ENCODE measurements around the gene RAN.
"Not testable (repeated sequence)": the region's sequence is repeated elsewhere in the genome, so short reads cannot be mapped to it uniquely, and the experiment has no call there.

RAN gene

DNA sequence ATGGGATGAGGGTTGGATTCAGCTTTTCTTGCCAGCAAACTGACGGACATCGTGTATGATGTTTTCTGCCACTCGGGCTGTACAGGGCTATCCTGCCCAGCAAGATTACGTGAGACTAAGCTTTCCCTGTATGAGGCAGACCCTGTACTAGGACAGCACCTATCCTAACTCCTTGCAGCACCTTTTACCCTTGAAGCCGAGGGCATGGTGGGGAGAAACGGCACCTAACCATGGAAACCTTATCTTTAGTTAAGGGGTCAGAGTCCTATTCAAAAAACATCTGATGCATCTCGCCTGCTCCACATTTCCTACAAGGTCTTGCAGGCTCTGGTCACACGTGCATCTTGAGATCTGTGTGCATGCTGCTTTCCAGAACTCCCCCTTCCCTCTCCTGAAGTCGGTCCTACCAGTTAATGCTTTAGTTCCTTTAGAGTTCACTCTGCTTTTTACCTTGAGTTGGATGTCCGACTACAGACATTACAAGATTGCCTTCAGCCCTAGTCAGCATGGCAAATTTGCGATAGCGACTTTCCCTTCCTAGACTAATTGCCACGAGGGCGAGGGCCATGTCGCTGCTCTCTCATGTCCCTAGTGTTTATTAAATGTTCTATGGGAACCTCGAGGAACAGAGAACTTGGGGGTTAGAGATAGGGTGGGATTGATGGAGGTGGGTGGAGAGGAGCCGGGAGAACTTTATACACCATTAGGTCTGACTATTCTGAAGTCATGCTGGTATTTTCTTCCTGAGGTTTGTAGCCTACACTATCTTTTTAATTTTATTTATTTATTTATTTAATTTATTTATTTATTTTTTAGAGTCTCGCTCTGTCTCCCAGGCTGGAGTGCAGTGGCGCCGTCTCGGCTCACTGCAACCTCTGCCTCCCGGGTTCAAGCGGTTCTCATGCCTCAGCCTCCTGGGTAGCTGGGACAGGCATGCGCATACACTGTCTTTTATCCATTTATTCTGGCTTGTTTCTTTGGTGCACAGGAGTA is 6.6 kb downstream of the RAN start:
- no peak for DNase-seq (ENCODE audit: low read depth)

DNA sequence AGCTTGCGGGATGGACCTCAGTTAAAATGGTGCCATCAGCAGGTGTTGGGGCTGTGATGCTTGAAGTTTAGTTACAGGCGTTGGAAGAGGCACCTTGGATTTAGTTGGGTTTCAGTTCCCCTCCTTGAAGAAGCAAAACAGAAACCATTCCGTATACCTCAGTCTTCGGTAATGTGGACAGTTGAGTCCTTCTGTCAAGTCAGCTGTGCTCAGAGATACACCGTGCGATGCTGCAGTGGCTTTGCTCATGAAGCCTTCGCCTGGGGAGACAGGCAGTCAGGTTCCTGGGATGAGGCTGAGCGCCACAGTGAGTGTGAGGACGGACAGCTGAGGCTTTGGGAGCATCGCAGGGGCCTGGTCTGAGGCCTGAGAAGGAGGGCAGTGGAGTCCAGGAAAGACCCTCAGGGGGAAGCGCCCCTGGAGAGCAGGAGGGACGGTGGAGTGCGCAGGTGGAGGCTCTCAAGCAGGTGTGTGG is 7.4 kb downstream of the RAN start:
- DNase-seq (ENCODE audit: low read depth) = no peak

DNA sequence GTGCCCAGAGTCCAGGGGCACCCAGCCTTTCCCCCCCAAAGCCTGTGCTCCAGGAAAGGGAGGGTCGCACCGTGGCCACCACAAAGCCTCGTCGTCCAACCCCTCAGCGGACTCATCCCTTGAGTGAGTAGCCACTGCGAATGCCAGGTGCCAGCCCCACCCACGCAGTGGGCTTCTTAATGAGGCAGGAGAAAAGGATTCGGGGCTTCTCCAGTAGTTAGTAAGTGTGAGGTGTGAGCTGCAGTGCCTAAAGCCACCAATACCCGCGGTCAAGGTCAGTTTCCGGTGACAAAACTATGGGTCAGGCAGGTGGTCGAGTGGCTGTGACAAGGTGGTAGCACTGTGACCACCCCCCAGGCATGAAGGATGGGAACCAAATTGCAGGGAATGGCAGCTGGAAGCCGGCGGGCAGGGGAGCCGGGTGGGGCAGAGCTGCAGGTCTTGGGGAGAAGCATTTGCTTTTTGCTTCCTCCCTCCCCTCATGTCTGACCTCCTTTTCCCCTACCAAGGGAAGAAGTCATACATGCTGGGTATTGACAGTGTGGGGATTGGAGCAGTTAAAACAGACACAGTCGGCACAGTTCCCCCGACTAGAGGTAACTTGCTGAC is 8.0 kb downstream of the RAN start:
- no peak for DNase-seq (ENCODE audit: low read depth)

DNA sequence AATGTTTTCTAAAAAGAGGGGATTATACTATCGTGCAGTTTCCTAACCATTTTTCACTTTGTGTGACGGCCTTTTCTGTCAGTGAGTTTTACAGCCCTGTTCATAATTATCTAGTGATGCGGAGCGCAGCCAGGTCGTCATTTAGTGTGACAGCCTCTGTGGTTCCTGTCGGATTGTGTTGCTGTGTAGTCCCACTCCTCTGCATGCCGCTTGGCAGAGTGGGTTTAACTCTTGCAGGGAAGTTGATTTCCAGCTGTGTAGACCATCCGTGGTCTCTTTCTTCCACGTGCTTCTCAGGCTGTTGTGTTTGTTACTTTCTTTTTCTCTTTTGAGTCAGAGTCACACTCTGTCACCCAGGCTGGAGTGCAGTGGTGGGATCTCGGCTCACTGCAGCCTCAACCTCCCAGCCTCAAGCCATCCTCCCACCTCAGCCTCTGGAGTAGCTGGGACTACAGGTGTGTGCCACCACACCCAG is 8.6 kb downstream of the RAN start:
- no peak for DNase-seq (ENCODE audit: low read depth)

DNA sequence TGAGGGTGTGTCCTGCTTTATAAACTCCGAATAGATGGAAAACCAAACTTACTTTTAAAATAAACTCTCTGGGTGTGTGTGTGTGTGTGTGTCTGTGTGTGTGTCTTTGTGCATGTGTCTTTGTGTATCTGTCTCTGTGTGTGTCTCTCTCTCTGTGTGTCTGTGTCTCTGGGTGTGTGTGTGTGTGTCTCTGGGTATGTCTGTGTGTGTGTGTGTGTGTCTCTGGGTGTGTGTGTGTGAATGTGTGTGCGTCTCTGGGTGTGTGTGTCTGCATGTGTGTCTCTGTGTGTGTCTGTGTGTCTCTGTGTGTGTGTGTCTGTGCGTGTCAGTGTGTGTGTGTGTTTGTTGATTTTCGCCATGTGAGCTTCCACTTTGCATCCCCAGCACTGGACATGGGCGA is 9.2 kb downstream of the RAN start:
- DNase-seq (ENCODE audit: low read depth) = no peak

DNA sequence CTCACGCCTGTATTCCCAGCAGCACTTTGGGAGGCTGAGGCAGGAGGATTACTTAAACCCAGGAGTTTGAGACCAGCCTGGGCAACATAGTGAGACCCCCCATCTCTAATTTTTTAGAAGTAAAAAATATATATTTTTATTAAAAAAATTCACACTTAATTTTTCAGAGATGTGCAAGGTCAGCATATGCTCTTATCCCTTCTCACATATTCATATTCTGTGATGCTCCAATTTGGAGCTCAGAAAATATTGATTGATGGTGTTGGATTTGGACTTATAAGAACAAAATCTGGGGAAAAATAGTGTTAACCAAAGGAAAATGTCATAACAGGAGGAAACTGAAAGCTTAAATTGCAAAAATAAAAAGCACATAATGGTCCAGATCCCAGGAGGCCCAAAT is 9.7 kb downstream of the RAN start:
- DNase-seq (ENCODE audit: low read depth) = no peak

DNA sequence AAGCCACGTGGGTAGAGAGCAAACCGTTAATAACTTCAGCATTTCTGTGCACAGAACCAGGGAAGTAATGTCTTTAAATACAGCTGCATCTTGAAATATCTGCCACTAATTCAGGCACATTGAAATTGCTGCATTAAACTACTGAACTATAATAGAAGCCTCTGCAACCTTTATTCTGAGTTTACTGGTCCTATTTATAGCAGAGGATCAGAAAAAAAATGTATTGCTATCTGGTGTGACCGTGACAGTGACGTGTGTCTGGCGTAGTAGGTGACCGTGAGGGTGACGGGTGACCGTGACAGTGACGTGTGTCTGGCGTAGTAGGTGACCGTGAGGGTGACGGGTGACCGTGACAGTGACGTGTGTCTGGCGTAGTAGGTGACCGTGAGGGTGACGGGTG is 15.3 kb downstream of the RAN start:
- DNase-seq (ENCODE audit: low read depth) = not testable (repeated sequence)

DNA sequence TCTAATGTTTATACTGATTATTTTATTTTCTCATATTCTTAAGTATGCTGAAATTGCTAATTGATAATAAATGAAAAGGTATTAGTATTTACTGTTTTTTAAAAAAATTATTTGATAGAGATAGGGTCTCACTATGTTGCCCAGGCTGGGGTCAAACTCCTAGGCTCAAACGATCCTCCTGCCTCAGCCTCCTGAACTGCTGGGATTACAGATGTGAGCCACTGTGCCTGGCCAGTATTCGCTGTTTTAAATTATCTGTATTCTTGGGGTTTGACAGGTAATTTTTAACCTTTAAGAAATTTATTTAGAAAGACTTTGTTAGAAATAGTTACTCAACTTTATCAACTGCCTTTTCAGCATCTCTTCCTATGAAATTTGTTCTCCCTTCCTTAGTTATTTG is 32.2 kb downstream of the RAN start:
- no peak for DNase-seq (ENCODE audit: low read depth)

DNA sequence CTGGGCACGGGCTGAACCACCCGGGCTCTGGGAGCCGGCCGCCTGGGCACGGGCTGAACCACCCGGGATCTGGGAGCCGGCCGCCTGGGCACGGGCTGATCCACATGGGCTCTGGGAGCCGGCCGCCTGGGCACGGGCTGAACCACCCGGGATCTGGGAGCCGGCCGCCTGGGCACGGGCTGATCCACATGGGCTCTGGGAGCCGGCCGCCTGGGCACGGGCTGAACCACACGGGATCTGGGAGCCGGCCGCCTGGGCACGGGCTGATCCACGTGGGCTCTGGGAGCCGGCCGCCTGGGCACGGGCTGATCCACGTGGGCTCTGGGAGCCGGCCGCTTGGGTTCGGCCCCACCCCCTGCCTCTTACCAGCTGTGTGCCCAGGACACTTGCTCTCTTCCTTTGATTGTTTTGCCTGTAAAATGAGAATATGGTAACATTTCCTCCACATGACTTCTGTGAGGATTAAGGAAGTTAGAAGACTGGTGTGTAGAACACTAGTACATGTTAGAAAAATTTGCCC is 33.1 kb downstream of the RAN start:
- not testable (repeated sequence) for DNase-seq (ENCODE audit: low read depth)

DNA sequence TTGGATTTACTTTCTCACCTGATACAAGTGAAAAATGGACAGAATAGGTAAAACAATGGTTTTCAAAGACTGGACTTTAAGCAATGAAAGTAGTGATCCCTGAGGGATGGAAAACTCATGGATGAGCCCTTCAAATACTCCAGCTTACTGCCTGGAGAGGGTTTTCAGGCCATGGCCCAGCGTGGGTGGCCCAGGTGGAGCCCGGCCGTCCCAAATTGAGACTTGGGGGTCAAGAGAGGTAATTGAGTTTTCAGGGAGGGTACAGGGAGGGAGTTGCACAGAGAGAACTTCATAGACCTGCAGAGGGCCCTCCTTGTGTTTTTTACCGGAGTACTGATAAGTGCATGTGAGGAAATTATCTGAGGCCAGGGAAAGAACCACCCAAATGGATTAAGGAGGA is 37.2 kb downstream of the RAN start:
- no peak for DNase-seq (ENCODE audit: low read depth)

DNA sequence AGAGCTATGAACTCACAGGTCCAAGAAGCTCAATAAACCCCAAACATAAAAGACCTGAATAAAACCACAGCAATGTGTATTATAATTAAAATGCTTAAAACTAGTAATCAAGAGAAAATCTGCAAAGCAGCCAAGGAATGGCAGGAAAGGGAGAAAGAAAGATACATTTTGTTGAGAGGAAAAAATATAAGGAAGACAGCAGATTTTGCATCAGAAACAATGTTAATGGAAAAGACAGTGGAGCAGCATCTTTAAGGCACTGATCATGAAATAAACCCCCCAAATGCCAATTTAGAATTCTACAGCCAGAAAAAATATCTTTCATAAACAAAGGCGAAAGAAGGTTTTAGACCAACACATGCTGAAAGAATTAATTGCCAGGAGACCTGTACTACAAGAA is 39.3 kb downstream of the RAN start:
- no peak for DNase-seq (ENCODE audit: low read depth)

DNA sequence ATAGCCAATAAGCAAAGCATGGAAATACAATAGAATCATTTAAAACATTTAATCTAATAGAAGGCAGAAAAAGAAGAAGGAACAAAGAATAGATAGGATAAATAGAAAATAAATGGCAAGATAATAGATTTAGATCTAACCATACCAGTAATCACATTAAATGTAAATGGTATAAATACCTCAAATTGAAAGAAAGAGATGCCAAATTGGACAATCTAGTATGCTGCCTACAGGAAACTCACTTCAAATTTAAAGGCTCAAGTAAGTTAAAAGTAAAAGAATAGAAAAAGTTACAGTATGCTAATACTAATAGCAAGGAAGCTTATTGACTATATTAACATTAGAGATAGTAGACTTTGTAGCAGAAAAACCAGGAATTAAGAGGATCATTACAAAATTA is 40.1 kb downstream of the RAN start:
- DNase-seq (ENCODE audit: low read depth) = no peak

DNA sequence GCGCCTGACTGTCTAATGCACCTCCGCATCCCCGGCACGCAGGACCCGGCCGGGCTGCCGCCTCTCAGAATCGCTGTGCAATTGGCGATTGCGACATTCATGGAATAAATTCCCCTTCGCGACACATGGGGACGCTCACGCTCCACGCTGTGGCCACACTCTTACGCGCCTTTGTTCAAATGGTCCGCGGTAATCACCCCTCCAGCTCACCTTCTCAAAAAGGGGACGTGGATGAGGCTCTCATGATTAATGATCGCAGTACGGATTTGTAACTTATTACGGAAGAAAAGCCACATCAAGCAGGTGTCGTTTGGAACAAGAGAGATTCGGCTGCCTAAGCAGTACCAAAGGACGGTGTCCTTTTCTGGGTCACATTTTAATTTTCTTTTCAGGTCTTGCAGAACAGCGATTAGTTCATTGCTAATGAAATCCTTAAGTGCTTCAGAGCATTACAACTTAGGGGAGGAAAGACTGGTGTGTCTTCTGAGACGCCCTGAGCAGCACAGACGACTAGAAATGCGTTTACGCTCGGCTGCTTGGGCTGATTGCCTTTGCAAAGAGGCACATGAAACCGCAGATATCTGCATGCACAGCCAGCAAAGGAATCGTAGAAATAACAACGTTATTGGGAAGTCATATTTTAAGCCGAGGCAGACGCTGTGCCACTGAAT is 44.5 kb downstream of the RAN start:
- DNase-seq (ENCODE audit: low read depth) = no peak

DNA sequence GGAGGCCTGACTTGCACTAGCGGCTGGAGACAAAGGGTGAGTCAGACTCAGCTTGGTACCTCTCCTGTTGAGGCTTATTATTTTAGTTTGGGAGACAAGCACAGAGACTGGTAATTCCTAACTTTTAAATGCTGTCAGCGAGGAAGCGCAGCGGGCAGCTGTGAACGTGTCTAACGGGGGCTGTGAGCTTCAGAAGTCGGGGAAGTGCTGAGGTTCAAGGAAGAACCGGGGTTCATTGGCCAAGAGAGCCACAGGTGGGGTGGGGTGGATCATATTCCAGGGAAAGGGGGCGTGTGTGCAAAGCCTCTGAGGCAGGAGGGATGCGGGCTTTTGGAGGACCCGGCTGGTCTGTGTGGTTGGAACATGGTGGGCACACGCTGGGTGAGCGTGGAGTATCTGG is 45.7 kb downstream of the RAN start:
- DNase-seq (ENCODE audit: low read depth) = no peak

DNA sequence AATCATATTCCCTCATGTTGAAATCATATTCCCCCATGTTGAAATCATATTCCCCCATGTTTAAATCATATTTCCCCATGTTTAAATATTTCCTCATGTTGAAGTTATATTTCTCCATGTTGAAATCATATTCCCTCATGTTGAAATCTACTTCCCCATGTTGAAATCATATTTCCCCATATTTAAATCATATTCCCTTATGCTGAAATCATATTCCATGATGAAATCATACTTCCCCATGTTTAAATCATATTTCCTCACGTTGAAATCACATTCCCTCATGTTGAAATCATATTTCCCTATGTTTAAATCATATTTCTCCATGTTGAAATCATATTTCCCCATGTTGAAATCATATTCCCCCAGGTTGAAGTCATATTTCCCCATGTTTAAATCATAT is 47.2 kb downstream of the RAN start:
- no peak for DNase-seq (ENCODE audit: low read depth)

DNA sequence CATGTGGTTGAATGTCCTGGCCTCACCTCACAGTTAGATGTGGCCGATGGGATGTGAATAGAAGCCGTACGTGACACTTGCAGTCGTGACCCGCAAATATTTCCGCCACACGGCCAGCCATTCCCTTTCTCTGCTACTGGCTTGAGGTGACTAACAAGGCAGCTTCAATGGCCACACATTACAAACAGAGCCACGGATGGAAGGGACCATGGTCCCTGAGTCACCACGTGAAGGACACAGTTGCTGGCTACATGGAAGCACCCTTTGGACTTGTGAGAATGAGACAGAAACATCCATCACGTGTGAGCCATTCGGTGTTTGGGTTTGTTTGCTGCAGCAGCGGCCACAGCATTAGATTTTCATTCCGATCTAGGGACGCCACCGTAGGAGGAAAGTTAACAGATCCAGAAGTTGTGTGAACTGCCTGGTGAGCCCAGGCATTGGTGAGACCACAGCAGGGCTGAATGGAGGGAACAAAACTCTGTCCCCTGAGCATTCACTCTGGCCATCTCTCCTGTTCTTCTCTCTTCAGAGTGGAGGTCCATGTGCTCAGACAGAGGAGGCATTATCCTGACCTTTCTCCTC is 48.3 kb downstream of the RAN start:
- DNase-seq (ENCODE audit: low read depth) = no peak

DNA sequence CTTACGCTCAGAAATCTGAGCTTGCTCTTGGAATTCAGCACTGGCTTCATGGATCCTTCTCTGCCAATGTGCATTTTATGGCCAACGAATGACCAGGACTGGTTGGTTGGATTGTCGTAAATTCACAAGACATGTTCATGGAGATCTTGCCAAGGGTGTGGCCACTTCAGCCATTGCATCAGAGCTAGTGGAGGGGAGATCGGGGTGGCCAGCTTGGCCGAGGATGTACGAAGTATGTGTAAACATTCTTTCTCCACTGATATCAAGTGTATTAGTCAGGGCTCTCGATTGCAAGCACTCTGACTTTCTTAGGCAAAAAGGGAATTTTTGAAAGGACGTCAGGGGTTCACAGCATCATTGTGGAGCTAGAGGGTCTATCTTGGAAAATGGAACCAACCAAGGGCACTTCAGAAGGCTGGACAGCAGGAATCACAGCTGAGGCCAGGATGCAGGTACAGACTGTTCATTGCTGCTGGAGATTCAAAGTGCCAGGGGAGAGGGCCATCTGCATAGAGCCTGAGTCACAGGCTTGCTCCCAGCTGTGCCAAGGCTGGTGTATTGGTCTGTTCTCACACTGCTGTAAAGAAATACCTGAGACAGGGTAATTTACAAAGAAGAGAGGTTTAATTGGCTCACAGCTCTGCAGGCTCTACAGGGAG is 49.0 kb downstream of the RAN start:
- peak; percentile 52 for DNase-seq (ENCODE audit: low read depth)

DNA sequence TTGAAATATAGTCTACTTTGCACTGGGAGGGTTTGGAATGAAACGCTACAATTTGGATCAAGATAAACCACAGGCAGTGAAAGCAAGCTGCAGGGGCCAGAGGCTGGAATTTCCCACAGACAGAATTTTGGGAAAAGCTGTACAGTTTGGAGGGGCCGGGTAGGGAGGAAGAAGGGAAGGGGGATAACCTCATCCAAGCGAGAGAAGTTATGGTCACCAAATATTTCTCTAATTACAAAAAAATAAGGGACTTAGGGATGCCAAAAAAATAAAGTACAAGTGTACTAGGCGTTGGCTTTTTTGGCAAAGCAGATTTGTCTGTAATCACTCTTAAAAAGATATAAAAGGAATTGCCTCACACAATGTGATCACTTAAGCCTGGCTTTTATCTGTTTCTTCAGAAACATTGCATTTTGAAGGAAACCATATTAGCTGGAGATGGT is 50.7 kb downstream of the RAN start:
- no peak for DNase-seq (ENCODE audit: low read depth)

DNA sequence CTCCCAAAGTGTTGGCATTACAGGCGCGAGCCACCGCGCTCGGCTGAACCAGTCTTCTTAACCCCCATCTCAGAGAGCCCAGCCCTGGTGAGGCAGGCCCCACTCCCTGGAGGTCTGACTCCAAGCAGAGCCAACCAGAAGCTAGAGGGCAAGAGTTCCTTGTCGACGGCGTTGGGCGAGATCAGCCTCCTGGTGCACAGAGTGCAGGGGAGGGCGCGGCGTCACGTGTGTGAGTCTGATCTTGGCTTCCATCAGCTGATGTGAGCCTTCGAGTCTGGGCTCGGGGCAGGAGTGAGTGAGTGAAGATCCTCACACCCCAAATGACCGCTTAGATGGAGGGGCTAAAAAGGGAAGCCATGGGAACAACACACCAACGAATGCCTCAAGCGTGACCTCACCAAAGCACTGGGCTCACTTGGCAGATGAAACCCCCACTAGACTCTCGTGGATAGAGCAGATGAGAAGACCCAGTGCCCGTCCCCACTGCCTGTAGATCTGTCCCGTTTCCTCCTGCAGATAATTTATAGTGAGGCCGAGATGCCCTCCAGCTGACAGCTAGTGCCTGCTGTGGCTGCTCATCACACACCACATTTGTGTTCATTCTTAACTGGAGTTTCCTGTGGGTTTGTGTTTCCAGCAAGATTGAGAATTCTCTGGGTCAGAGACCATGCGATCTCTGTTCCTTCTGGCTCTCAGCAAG is 53.2 kb downstream of the RAN start:
- DNase-seq (ENCODE audit: low read depth) = no peak

DNA sequence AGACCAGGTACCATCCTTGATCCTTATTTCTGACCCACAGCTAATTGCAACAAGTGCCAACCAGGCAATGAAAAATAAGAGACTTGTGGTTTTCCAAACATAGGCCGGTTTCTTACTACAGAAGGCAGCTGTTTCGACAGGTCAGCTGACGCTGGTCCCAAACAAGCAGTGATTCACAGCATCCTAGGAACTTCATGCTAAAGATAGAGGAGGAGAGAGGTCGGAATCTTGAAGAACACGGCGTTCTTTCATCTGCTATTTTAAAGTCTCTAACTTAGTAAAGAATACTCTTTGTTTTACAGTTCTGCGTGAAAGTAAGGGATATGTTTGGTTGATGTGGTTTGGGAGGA is 53.8 kb downstream of the RAN start:
- DNase-seq (ENCODE audit: low read depth) = no peak
